A673 (cell line): Measurements from ENCODE around the gene STRBP. TPM values are rescaled to one million over a fixed set of nuclear protein-coding genes. Genes with fewer than 3 reads are reported as not detected.

Experiments used
- BruUV-seq: library from RNA; stranded (reverse); fragments of 400-500 nt; replicated peaks from 2 replicates; lab custom pipeline; 2021; lab: Mats Ljungman, UMichigan
- CTCF ChIA-PET: fragments of 300-600 bp; sonication (Branson Sonifier 250); formaldehyde crosslinking; loops from one replicate; lab custom pipeline; 2022; ENCODE audit warnings: antibody characterized with exemption; lab: Charles Lee
- POLR2A ChIA-PET: fragments of 300-600 bp; sonication (Branson Sonifier 250); formaldehyde crosslinking; loops from one replicate; lab custom pipeline; 2022; ENCODE audit warnings: antibody characterized with exemption; ENCODE audit not compliant: low non-redundant PET; lab: Charles Lee
- DNase-seq: peaks from one replicate; pipeline ENCODE4 v3.0.0-alpha.2; 2015; ENCODE audit warnings: low spot score
- H3K27ac ChIP-seq: fragments of 200-600 bp; sonication (generic); 2 replicates; pipeline ENCODE4 v1.5.1; 2016; ENCODE audit warnings: mixed run types, low read depth, mild to moderate bottlenecking, mixed read lengths, antibody characterized with exemption, low read length; ENCODE audit not compliant: poor library complexity, severe bottlenecking
- H3K27me3 ChIP-seq: fragments of 200-600 bp; sonication (generic); replicated peaks from 2 replicates; pipeline ENCODE4 v1.6.1; 2017; ENCODE audit warnings: mixed run types, low read depth, mild to moderate bottlenecking, mixed read lengths, antibody characterized with exemption, low read length; ENCODE audit not compliant: insufficient read depth, poor library complexity
- H3K36me3 ChIP-seq: fragments of 200-600 bp; sonication (generic); 2 replicates; pipeline ENCODE4 v1.6.1; 2016; ENCODE audit warnings: mixed run types, mild to moderate bottlenecking, mixed read lengths, antibody characterized with exemption, low read length; ENCODE audit not compliant: insufficient read depth, poor library complexity, severe bottlenecking
- H3K4me1 ChIP-seq: fragments of 200-600 bp; sonication (generic); 2 replicates; pipeline ENCODE4 v1.6.1; 2017; ENCODE audit warnings: mixed run types, mild to moderate bottlenecking, mixed read lengths, antibody characterized with exemption, low read length; ENCODE audit not compliant: insufficient read depth, poor library complexity, severe bottlenecking
- H3K4me3 ChIP-seq: fragments of 200-600 bp; sonication (generic); 2 replicates; pipeline ENCODE4 v1.5.1; 2016; ENCODE audit warnings: low read depth, mixed run types, mild to moderate bottlenecking, mixed read lengths, low read length; ENCODE audit not compliant: poor library complexity, severe bottlenecking
- H3K9me3 ChIP-seq: fragments of 200-600 bp; sonication (generic); 2 replicates; pipeline ENCODE4 v1.6.1; 2016; ENCODE audit warnings: mixed run types, low read depth, mild to moderate bottlenecking, mixed read lengths, antibody characterized with exemption, low read length; ENCODE audit not compliant: poor library complexity, severe bottlenecking
- EZH2 ChIP-seq: fragments of 200-600 bp; sonication (generic); IDR thresholded peaks from 2 replicates; pipeline ENCODE4 v1.6.1; 2017; ENCODE audit warnings: borderline replicate concordance, low read depth, mild to moderate bottlenecking, mixed read lengths, antibody characterized with exemption, low read length; ENCODE audit not compliant: poor library complexity, severe bottlenecking
- intact Hi-C: fragments of 100-400 bp; cut with micrococcal nuclease; formaldehyde crosslinking; loops from one replicate; pipeline ENCODE4 v1.10.0; 2022; ENCODE audit not compliant: unreplicated experiment
- total RNA-seq: library from RNA; stranded (reverse); gene quantifications from 2 replicates; pipeline ENCODE4 v1.2.3, GENCODE V29; 2021
- TF ChIP-seq, protein P1 (sequence below): fragments of 300-800, 200-600 bp; sonication (generic); conservative IDR thresholded peaks from 2 replicates; pipeline ENCODE4 v1.5.1; 2017; ENCODE audit warnings: low read depth, mild to moderate bottlenecking, antibody characterized with exemption, low read length, moderate library complexity, mixed read lengths

The STRBP gene
- total RNA-seq, 1 experiment from 2014 or later: 79.4 TPM

DNA sequence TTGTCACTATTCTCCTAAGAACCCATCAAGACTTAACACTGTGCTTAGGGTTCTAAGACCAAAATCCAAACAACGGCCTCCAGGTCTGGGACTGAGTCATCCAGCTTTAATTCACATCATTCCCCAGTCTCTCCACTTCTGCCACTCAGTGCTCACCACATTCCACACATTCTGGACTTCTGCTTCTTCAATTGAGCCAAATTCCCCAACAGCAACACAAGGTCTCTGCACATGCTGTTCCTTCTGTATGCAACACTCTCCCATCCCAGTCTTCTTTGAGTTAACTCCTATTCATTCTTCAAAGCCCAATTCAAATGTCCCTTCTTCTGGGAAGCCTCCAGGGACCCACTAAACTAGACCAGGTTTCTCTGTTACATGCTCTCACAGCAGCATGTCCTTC, 137.1 kb downstream of the STRBP start:
- no peak overlapping the region for H3K4me3 ChIP-seq
- H3K27ac ChIP-seq: no peak overlapping the region
- no peaks in the 10 kb centered on the region for H3K4me1 ChIP-seq
- H3K9me3 ChIP-seq: no peaks in the 10 kb centered on the region
- H3K27me3 ChIP-seq: no peaks in the 10 kb centered on the region
- peaks cover 42% of the 10 kb centered on the region for H3K36me3 ChIP-seq
- no TSS peak for BruUV-seq
- ChIA-PET CTCF (no interaction called here), POLR2A (no interaction called here)
- no peak for DNase-seq
- intact Hi-C loops: no loop called here
- no peak for TF ChIP-seq EZH2

DNA sequence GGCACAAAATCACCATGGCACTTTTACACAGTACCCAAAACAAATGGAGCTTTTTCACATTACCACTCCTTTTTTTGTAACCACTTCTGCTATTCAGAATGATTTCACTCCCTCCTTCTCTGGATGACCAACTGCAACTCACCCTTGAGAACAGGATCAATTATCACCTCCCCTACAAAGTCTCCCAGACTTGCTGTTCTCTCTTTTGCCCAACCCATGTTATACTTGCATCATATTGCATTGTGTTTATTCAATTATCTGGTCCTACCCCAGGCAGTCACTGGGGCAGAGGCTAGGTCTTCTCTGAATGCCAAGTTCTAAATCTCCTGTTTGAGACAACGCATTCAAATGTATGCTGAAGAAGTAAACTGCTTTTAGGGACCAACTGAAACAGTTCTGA, 139.0 kb downstream of the STRBP start:
- ChIA-PET CTCF (no interaction called here), POLR2A (no interaction called here)
- no peak overlapping the region for H3K27ac ChIP-seq
- intact Hi-C loops: no loop called here
- no peak for DNase-seq
- no TSS peak for BruUV-seq
- no peaks in the 10 kb centered on the region for H3K27me3 ChIP-seq
- TF ChIP-seq, protein P1, sequence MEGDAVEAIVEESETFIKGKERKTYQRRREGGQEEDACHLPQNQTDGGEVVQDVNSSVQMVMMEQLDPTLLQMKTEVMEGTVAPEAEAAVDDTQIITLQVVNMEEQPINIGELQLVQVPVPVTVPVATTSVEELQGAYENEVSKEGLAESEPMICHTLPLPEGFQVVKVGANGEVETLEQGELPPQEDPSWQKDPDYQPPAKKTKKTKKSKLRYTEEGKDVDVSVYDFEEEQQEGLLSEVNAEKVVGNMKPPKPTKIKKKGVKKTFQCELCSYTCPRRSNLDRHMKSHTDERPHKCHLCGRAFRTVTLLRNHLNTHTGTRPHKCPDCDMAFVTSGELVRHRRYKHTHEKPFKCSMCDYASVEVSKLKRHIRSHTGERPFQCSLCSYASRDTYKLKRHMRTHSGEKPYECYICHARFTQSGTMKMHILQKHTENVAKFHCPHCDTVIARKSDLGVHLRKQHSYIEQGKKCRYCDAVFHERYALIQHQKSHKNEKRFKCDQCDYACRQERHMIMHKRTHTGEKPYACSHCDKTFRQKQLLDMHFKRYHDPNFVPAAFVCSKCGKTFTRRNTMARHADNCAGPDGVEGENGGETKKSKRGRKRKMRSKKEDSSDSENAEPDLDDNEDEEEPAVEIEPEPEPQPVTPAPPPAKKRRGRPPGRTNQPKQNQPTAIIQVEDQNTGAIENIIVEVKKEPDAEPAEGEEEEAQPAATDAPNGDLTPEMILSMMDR: no peak
- no peak for TF ChIP-seq EZH2
- no peaks in the 10 kb centered on the region for H3K4me1 ChIP-seq
- H3K4me3 ChIP-seq: no peak overlapping the region
- peaks cover 36% of the 10 kb centered on the region for H3K36me3 ChIP-seq
- no peaks in the 10 kb centered on the region for H3K9me3 ChIP-seq

DNA sequence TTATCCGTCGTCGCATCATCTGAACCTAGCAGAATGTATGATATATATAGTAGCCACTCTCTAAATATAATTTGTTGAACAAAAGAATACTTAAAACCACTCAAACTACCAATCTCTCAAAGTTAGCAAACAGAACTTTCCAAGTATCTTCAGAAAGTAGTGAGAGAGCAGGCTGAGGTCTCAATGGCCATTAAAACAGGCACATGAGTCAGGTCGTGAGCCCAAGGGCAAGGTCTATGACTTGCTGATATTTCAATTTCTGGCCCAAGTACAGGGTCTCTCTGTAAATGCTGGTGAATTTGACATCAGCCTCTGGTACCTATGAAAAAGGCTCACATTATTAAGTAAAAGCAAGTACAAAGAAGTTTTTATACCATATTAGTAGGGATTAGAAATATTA, 139.8 kb downstream of the STRBP start:
- H3K36me3 ChIP-seq: peaks cover 36% of the 10 kb centered on the region
- H3K9me3 ChIP-seq: no peaks in the 10 kb centered on the region
- no peaks in the 10 kb centered on the region for H3K27me3 ChIP-seq
- TF ChIP-seq EZH2: no peak
- TF ChIP-seq, protein P1: no peak
- ChIA-PET POLR2A (no interaction called here), CTCF (no interaction called here)
- DNase-seq: no peak
- no peak overlapping the region for H3K27ac ChIP-seq
- BruUV-seq: no TSS peak
- no peak overlapping the region for H3K4me3 ChIP-seq
- intact Hi-C loops: no loop called here
- H3K4me1 ChIP-seq: no peaks in the 10 kb centered on the region

DNA sequence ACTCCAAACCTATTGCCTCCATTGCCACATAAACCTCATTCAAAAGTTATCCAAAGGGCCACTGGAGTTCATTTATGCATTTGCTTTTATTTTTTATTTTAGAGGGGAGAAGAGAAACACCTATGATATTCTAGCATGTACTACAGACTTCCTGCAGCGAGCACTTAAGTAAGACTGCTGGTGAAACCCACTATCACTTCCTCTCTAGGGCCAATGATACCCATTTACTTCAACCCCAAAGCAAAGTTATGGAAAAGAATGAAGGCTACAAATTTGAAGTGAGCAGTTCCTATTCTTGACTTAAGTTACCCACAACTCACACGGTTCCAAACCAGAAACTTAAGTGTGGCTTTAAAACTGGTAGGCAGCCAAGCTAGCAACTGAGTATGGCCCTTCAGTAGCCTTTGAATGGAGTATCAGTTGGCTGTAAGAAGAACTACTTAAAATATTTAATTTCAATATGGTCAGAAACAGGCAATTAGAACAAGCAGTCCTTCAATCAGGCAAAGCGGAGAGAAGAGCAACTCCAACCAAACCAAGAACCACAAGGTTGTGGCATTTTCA, 140.8 kb downstream of the STRBP start:
- BruUV-seq: no TSS peak
- Histone ChIP-seq H3K9me3 (no peaks in the 10 kb centered on the region), H3K4me3 (no peak overlapping the region), H3K36me3 (peaks cover 31% of the 10 kb centered on the region), H3K27ac (no peak overlapping the region), H3K4me1 (no peaks in the 10 kb centered on the region), H3K27me3 (no peaks in the 10 kb centered on the region)
- CTCF ChIA-PET: no interaction called here
- DNase-seq: no peak
- POLR2A ChIA-PET: no interaction called here
- TF ChIP-seq EZH2: no peak
- TF ChIP-seq, protein P1: no peak
- intact Hi-C loops: no loop called here
